GM21515 (cell line): ENCODE measurements around the gene FDXACB1.
A peak's percentile ranks its signal among the peaks of the same experiment; 100 is the strongest.

Source experiments
- ATAC-seq: cut with Tn5 transposase; IDR thresholded peaks from one replicate; pipeline ENCODE4 v1.9.1; 2021; ENCODE audit not compliant: unreplicated experiment

The FDXACB1 gene, protein sequence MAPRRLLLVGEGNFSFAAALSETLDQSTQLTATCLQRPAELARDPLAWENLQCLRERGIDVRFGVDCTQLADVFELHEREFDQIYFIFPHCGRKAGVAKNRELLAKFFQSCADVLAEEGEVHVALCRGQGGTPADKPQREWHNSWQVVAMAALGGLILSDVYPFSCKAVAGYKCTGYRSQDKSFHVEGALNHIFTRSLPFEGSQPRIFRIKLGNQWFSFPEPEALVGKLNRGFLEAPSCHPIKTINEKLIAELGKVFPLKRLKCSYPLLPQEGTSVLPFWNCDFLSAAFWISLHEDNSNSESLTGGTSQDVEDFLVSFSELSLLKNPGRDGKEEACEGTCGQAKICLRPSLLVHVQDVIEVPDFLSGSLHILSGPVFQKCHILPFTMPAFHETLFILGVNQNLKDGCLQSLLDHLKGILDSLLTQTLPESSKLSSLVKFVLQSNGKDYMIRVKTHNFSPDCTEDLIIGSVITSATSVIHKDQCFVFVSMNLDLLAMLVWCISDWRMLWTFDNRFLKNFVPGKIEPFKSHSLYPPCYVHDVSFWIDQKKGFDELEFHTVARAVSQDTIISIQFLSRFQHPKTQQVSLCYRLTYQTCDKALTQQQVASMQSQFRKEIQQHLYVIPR

DNA sequence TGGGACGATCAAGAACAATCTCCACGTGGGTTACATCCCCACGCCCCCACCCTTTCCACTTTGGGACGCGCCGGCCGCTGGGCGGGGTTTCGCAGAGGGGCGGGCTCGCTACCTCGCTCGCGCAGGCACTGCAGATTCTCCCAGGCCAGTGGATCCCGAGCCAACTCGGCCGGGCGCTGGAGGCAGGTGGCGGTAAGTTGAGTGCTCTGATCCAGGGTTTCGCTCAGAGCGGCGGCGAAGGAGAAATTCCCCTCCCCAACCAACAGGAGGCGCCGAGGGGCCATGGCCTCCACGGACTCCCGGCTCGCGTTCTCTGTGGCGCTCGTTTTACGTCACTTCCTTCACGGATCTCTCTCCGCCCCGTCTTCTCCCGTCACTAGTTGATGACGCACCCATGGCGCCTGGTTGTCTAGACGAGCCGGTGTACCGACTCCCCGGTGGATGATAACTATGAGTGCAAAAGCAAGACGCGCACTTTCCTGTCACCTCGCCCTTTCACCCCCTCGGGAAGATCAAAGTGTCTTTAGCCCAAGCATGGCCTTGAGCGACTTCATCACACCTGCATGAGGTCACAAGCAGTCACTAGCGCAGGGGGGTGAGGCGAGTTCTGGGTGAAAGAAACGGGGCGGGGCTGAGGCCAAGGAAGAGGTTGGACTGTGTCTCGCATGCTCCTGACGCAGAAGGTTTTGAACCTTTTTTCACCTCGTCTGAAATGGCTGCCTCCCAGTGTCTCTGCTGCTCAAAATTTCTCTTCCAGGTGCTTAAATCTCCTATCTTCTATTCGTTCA, at the start of gene FDXACB1, which contains the start of gene CFAP68:
FDXACB1 (minus strand) TSS at position 317 of the 788 bp plus-strand sequence; CDS start at position 284, 33 bp downstream.
CFAP68 (plus strand) TSS at position 693 of the 788 bp plus-strand sequence; CDS start at position 713, 20 bp downstream.
- ATAC-seq, result peak; percentile 91

DNA sequence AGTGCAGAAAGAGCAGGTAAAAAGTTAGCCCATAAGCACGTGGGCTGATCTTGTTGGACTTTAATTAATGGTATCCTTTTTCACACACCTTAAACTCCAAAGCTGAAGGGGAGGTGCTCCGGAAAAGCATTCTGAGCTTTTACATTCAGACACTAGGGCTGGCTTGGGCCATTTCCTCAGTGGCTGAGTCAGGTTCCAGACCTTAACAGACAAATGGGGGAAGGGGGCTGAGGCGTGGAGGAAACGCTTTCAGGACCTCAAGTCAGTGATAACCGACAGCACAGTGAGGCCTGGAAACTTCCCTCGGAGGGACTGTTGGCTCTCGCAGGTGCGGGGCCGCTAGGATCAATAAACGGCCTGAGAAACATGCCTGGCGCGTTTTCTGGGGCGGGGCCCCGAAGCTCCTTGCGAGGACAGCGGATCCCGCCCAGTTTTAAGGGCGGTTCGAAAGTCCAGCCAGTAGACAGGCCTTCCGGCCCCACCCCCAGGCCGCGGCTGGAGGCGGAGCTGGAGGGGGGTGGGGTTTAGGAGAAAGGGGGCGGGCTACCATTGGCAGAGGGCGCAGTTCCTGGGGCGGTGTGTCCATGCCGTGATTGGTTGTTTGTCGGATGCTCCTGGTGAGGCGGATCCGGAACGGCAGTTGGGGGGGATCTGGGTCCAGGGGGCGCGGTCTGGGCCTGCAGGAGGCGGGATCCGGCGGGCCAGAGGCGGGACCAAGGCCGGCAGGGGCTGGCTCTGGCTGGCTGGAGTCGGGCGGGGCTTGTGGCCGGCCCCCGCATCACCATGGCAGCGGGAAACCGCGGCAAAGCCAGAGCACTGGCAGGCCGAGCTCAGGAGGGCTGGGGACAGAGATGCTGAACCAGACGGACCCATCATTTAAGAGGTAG, 47.8 kb upstream of the FDXACB1 start:
- ATAC-seq, result peak; percentile 93

DNA sequence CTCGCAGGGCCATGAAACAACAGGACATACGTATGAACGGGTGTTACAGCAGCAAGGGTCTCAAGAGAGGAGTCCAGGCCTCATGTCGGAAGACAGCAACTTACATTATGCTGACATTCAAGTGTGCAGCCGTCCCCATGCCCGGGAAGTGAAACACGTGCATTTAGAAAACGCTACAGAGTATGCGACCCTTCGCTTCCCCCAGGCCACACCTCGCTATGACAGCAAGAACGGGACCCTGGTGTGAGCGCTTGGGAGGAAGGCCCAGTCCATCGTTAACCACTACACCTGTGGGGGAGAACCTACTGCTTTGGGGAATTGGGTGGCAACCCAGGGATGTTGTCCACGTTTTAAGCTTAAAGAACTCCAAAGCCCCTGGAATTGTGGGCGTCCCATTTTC, 47.0 kb upstream of the FDXACB1 start:
- ATAC-seq, result no peak

DNA sequence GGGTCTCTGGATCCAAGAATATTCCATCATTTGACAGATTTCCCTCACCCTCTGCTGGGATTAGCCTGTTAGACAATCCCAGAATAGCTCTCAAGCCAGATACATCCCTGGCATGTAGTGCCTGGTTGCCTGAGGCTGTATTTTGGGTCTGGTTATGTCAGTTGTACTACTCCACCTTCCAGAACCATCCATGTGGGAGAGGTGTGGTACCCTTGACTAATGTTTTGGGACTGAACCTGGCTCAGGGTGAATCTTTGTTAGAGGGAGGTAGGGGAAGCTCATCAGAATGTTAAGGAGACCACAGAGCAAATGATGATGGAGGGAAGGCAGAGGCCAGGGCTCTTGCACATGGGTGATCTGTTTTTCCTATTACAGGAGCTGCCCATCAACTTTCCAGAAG, 45.0 kb upstream of the FDXACB1 start:
- ATAC-seq, result no peak

DNA sequence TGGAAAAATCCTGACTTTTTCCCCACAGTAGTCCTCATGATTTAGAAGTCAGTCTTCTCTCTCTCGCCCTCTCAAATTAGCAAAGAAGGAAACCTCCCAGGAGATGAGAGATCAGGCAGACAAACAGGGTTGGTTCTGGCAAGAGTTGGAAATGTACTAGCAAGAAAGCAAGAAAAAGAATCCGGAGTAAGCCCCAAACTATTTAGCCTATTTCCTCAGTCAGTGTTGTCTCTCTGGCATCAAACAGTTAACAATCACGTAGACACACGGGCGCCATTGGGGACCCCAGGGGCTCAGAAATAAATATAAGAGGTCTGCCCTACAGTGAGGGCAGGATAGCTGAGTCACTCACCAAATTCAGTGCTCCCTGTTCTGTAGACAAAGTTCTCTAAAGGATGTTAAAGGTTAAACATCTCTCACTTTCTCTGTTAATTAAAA, 44.4 kb upstream of the FDXACB1 start:
- no peak for ATAC-seq

DNA sequence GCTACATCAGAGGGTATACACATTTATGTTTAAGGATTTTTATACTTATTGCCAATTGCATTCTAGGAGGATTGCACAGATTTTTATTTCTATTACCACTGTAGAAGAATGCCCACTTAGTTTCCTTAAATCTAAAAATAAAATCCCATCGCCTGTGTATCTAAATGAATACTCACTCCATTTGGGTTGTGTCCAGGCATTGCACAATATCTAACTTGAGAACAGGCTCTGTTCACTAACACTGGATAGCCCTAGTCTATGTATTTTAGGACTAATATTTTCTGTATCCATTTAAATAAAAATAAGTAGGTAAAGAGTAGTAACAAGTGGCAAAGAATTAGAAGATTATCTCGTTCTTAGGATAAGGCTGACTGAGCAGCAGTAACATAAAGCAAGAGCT, 43.8 kb upstream of the FDXACB1 start:
- ATAC-seq, result no peak

DNA sequence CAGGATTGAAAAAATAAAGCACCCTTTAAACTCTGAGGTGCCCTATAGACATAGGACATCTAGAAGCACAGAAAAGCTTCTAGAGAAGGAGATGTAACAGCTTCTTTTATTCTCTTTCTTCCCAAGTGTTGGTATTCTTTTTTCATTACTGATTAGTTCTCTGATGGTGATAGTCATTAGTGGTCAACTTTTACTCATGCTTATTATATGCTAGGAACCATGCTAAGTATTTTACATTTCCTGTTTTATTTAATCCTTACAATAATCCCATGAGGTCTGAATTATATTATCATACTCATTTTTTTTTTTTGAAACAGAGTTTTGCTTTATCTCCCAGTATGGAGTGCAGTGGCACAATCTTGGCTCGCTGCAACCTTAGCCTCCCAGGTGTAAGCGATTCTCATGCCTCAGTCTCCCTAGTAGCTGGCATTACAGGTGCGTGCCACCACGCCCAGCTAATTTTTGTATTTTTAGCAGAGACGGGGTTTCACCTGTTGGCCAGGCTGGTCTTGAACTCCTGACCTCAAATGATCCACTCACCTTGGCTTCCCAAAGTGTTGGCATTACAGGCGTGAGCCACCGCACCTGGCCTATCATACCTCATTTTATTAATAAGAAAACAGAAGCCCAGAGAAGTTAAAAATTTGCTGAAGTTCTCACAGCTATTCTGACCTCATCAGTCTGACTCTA, 42.7 kb upstream of the FDXACB1 start:
- ATAC-seq, result no peak

DNA sequence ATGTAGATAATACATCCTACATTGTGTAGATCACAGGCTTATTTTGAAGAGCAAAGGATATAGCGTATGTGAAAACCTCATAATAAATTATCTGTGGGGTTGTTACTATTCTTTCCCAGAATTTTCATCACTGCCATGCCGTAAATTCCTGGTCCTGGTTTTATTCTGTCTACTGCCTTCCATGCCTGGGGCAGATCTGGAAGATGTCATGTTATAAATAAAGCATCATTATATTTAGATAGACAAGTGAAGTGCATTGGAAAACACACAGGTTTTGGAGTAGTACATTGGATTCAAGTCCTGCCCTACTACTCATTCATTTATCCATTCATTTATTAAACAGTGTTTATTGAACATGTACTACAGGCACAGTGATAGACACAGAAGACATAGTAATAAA, 41.9 kb upstream of the FDXACB1 start:
- no peak for ATAC-seq

DNA sequence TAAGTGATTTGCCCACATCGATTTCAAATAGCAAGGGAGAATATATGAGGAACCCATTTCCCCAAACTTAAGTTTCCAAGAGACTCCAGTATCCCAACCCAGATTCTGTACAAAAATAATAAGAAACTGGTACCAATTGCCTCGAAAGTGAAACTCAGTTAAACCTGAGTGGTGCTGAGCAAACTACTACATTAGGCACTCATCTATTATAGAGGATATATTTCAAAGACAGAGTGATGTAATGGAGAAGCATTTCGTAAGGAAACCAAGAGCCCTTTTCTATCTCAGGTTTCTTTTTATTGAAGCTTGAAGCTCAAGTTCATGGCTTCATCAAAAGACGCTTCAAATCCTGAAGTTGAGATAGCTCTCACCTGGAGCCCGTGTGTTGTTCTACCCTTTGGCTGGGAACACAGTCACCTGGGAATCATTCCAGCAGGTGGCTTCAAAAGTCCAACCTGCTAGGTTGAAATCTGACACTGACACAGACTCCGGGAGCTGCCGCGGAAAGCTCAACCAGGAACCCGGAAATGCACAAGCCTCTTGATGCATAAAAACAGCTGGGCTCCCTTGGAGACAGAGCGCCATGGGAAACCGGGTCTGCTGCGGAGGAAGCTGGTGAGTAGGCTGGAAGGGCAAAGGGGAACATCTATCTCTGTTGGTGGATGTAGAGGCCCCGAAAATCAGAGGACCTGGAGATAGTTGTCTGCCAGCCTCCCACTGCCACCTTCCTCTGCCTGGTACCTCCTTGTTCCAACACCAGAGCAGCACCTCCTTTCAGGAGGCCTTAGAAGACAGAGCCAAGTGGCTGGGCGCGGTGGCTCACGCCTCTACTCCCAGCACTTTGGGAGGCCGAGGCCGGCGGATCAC, 39.7 kb upstream of the FDXACB1 start, which contains the start of gene C11orf52:
C11orf52 (plus strand) TSS at position 524 of the 867 bp plus-strand sequence; CDS start at position 584, 60 bp downstream.
- ATAC-seq, result no peak

DNA sequence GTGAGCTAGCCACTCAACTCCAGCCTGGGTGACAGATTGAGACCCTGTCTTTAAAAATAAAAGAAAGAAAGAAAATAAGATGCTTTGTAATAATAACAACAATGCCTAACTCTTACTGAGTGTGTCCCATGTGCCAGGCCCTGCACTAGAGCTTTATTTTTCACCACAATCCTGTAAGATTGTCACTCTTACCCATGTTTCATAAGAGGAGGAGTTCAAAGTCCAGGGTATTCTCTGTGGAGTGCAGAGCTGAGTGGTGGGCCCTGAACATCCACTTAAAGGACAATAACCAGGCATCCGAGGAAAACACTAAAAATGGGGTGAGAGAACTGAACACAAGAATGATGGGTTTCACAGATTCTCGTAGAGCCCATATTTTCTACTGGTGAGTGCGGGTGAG, 38.8 kb upstream of the FDXACB1 start:
- no peak for ATAC-seq

DNA sequence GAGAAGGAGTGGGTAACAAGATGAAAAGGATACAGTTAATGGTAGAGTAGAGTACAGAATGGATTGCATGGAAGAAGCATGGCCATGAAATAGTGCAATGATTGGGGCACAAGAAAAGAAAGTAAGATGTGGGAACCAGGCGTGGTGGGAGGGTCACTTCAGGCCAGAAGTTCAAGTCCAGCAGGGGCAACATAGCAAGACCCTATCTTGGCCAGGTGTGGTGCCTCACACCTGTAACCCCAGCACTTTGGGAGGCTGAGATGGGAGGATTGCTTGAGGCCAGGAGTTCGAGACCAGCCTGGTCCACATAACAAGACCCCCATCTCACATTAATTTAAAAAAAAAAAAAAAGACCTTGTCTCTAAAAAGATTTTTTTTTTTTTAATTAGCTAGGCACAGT, 38.3 kb upstream of the FDXACB1 start:
- no peak for ATAC-seq

DNA sequence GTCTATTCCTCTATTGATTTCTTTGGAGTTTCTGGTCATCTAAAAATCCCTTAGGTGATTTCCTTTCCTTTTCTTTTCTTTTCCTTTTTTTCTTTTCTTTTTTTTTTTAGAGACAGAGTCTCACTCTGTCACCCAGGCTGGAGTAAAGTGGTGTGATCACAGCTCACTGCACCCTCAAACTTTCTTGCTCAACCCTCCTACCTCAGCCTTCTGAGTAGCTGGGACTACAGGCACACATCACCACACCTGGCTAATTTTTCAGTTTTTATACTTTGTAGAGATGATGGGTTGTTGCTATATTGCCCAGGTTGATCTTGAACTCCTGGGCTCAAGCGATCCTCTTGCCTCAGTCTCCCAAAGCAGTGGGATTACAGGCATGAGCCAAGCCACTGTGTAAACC, 37.8 kb upstream of the FDXACB1 start:
- no peak for ATAC-seq

DNA sequence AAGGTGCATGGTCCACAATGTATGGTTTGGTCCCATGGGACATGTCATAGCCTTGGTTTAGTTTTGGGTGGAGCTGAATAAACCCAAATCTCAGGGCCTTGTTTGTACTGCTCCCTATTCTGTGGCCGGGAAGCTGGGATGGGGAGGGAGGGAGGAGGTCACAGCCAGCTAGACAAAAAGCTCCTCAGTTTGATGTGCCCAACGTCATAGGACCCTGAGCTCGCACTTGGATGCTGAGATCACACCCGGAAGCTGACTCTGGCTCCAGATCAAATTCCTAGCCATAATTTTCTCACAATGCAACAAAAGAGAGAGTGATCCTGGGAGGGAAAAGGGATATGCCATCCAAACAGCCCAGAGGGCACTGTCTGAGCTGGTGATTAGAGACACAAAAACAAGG, 35.0 kb upstream of the FDXACB1 start:
- ATAC-seq, result no peak

DNA sequence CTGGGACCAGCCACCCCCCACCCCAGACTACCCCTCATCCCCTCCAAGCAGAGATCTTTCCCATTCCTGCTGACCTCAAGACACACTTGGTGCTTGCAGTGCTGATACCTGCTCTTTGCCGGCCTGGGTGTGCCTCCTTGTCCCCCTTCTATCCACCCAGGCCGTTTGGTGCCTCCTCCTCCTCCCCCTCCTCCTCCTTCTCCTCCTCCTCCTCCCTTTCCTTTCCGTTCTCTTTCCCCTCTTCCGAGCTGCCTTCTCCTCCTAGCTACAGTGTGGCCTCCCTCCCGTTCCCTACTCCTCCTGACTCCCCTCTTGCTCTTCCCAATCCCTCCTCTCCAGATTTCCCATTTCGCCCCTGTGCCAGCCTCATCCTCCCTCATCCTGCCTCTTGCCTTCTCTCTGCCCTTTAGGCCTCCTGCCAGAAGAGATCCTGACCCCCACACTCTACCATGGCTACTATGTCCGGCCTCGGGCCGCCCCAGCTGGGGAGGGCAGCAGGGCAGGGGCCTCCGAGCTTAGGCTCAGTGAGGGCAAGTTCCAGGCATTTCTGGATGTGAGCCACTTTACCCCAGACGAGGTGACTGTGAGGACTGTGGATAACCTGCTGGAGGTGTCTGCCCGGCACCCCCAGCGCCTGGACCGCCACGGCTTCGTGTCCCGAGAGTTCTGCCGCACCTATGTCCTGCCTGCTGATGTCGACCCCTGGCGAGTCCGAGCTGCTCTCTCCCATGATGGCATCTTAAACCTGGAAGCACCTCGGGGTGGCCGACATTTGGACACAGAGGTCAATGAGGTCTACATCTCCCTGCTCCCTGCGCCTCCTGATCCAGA, 34.3 kb upstream of the FDXACB1 start:
- ATAC-seq, result no peak

DNA sequence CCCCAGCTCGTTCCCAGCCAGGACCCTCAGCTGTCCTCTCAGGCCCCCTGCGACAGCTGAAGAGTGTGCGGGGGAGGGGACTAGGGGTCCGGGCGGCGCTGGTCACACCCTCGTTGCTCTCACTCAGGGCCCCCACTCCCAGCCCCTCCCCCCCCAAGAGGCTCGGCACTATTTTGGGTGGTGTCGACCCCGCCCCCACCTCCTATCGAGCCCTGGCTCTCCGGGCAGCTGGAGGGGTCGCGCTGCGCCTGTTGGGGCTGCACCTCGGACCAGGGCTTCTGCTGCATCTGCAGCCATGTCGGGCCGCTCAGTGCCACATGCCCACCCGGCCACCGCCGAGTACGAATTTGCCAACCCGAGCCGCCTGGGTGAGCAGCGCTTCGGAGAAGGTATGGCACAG, 33.6 kb upstream of the FDXACB1 start, which contains the start of gene HSPB2:
HSPB2 (plus strand) TSS at position 200 of the 400 bp plus-strand sequence; CDS start at position 296, 96 bp downstream.
- no peak for ATAC-seq

DNA sequence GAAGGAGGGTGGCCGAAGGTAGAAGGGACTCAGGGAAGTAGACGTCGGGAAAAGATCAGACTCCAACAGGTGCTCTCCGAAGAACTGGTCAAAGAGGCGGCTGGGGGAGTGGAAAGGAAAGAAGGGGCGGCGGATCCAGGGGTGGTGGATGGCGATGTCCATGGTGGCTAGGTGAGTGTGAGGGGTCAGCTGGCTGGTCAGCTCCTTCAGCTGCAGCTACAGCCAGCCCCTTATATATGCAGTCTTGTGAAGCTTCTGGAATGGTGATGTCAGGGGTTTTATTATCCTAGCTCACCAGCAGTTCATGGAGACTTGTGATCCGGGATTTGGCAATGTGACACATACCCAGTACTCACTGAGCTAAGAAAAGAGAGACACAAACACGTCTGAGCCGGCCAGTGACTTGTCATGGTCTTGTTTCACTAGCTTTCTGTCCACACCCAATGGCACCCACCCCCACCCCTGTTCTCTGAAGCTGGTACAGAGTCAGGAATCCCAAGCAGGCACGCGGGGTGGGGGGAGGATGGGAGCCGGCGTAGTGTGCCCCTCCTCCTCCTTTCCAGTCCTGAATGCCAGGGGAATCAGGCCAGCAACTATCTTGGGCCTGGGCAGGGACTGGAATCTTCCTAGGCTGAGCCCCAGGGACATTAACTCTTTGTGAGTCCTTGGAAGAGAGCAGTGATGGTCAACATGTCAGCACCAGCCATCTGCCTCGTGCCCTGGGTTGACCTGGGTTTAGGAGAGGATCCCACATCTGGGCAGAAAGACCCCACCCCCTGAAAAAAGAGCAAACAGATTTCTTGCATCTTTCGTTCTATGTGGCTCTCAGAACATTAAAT, 32.8 kb upstream of the FDXACB1 start, which contains the start of gene CRYAB:
CRYAB (minus strand) TSS at position 208 of the 839 bp plus-strand sequence; CDS start at position 162, 46 bp downstream.
- no peak for ATAC-seq
